NCI-H1092 treated with DMSO at 0.1 percent for 48 hours (cell line): ENCODE data around the gene IL20RB.
"Not testable (repeated sequence)": the region's sequence is repeated elsewhere in the genome, so short reads cannot be mapped to it uniquely, and the experiment has no call there.

Experiments used
- DNase-seq: peaks from one replicate; lab custom pipeline; 2025; lab: John Stamatoyannopoulos, UW

IL20RB gene

GRCh38 chr3:136987398-136987980, 29.7 kb downstream of the IL20RB start:
- not testable (repeated sequence) for DNase-seq

GRCh38 chr3:136988651-136989050, 30.9 kb downstream of the IL20RB start:
- no peak for DNase-seq

- peak; percentile 10 for DNase-seq
Observed at GRCh38 chr3:136989781-136990524, 32.2 kb downstream of the IL20RB start.

GRCh38 chr3:136990826-136991225, 33.0 kb downstream of the IL20RB start:
- no peak for DNase-seq

GRCh38 chr3:136992115-136992514, 34.3 kb downstream of the IL20RB start:
- no peak for DNase-seq

- peak; percentile 81 for DNase-seq
Observed at GRCh38 chr3:136994772-136995516, 37.2 kb downstream of the IL20RB start.

- no peak for DNase-seq
Observed at GRCh38 chr3:136995652-136996051, 37.9 kb downstream of the IL20RB start.

- DNase-seq: no peak
Observed at GRCh38 chr3:137000039-137000438, 42.3 kb downstream of the IL20RB start.

GRCh38 chr3:137007376-137007775, 49.6 kb downstream of the IL20RB start:
- DNase-seq: not testable (repeated sequence)

- DNase-seq: no peak
Observed at GRCh38 chr3:137008131-137008530, 50.3 kb downstream of the IL20RB start.

GRCh38 chr3:137008976-137009375, 51.2 kb downstream of the IL20RB start:
- no peak for DNase-seq

- DNase-seq: no peak
Observed at GRCh38 chr3:137010137-137010536, 52.4 kb downstream of the IL20RB start.

- no peak for DNase-seq
Observed at GRCh38 chr3:137011153-137011552, 53.4 kb downstream of the IL20RB start.

- no peak for DNase-seq
Observed at GRCh38 chr3:137012097-137012501, 54.3 kb downstream of the IL20RB start.

GRCh38 chr3:137013951-137014688, 56.3 kb downstream of the IL20RB start:
- DNase-seq: peak; percentile 80

GRCh38 chr3:137017316-137017715, 59.5 kb downstream of the IL20RB start:
- not testable (repeated sequence) for DNase-seq

GRCh38 chr3:137020315-137020714, 62.5 kb downstream of the IL20RB start:
- DNase-seq: no peak

- DNase-seq: no peak
Observed at GRCh38 chr3:137020888-137021287, 63.1 kb downstream of the IL20RB start.

GRCh38 chr3:137024348-137024747, 66.6 kb downstream of the IL20RB start:
- no peak for DNase-seq

GRCh38 chr3:137026701-137027100, 68.9 kb downstream of the IL20RB start:
- DNase-seq: no peak

- peak; percentile 68 for DNase-seq
Observed at GRCh38 chr3:137032465-137033120, 74.8 kb downstream of the IL20RB start.

GRCh38 chr3:137035631-137036030, 77.8 kb downstream of the IL20RB start:
- no peak for DNase-seq
